ENCODE results near the gene FMNL2.

DNA sequence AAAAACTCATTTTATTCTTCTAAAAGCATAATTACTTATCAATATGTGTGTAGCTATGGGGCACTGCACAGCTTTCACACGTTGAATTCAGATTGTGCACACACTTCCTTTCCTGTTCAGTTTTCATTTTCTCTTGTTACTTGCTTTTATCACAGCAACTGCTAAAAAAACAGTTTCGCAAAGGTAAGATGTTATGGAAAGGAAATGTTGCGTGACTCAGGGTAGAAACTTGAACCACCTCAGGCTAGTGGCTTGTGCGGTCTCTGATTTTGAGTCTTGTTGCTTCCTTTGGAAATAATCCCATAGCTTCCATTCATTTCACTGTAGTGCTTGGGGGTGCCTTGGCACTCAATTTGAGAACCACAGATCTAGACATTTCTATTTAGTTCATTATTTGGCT lies 171.9 kb downstream of the FMNL2 start:
- TF ChIP-seq, protein P1, sequence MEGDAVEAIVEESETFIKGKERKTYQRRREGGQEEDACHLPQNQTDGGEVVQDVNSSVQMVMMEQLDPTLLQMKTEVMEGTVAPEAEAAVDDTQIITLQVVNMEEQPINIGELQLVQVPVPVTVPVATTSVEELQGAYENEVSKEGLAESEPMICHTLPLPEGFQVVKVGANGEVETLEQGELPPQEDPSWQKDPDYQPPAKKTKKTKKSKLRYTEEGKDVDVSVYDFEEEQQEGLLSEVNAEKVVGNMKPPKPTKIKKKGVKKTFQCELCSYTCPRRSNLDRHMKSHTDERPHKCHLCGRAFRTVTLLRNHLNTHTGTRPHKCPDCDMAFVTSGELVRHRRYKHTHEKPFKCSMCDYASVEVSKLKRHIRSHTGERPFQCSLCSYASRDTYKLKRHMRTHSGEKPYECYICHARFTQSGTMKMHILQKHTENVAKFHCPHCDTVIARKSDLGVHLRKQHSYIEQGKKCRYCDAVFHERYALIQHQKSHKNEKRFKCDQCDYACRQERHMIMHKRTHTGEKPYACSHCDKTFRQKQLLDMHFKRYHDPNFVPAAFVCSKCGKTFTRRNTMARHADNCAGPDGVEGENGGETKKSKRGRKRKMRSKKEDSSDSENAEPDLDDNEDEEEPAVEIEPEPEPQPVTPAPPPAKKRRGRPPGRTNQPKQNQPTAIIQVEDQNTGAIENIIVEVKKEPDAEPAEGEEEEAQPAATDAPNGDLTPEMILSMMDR (IDR thresholded peaks at IDR 0.05; ENCODE audit: low read length) = no peak
- TF ChIP-seq EZH2 (IDR thresholded peaks at IDR 0.05; ENCODE audit: borderline replicate concordance, low read length) = no peak
